Subcutaneous adipose tissue (tissue), 4 donors: Measurements from ENCODE around the gene TOR1B. TPM values are rescaled to one million over a fixed set of nuclear protein-coding genes. Genes with fewer than 3 reads are reported as not detected.

Experiments used
- total RNA-seq, 4 donors: library from RNA; depleted of rRNA; stranded (reverse); fragments of >200 nt; gene quantifications; one replicate each; pipeline ENCODE4 v1.1.0, GENCODE V29; 2016
- TF ChIP-seq, protein P1 (sequence below): fragments of 450-650 bp; IDR thresholded peaks from one replicate; pipeline ENCODE4 v1.5.1; 2016; ENCODE audit warnings: low read depth, mild to moderate bottlenecking, control low read depth, antibody characterized with exemption, moderate library complexity

TOR1B gene
- total RNA-seq, 4 donors from 2014 or later = 15.8 to 32.3 (median 28.0) TPM

DNA sequence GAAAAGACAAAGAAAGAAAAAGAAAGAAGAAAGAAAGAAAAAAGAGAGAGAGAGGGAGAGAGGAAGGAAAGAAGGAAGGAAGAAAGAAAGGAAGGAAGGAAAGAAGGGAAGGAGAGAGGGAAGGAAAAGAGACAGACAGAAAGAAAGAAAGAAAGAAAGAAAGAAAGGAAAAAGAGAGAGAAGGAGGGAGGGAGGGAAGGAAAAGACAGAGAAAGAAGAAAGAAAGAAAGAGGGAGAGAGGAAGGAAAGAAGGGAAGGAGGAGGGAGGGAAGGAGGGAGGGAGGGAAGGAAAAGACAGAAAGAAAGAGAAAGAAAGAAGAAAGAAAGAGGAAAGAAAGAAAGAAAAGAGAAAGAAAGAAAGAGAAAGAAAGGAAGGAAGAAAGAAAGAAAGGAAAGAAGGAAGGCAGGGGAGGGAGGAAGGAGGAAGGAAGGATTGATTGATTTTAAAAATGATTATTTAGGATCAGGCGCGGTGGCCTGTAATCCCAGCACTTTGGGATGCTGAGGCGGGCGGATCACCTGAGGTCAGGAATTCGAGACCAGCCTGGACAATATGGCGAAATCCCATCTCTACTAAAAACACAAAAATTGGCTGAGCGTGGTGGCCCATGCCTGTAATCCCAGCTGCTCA, 23.3 kb upstream of the TOR1B start:
- TF ChIP-seq, protein P1, sequence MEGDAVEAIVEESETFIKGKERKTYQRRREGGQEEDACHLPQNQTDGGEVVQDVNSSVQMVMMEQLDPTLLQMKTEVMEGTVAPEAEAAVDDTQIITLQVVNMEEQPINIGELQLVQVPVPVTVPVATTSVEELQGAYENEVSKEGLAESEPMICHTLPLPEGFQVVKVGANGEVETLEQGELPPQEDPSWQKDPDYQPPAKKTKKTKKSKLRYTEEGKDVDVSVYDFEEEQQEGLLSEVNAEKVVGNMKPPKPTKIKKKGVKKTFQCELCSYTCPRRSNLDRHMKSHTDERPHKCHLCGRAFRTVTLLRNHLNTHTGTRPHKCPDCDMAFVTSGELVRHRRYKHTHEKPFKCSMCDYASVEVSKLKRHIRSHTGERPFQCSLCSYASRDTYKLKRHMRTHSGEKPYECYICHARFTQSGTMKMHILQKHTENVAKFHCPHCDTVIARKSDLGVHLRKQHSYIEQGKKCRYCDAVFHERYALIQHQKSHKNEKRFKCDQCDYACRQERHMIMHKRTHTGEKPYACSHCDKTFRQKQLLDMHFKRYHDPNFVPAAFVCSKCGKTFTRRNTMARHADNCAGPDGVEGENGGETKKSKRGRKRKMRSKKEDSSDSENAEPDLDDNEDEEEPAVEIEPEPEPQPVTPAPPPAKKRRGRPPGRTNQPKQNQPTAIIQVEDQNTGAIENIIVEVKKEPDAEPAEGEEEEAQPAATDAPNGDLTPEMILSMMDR = no peak

DNA sequence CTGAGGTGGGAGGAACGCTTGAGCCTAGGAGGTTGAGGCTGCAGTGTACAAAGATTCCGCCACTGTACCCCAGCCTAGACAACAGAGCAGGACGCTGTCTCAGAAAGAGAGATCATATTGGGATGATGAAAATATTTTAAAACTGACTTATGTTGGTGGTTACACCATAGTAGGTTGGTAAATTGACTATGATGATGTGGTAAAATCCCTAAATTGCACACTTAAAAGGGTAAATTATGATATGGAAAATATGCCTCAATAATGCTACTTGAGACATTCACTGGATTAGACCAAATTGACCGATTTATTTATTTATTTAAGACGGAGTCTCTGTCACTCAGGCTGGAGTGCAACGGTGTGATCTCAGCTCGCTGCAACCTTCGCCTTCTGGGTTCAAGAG, 21.9 kb upstream of the TOR1B start:
- TF ChIP-seq, protein P1 = no peak

DNA sequence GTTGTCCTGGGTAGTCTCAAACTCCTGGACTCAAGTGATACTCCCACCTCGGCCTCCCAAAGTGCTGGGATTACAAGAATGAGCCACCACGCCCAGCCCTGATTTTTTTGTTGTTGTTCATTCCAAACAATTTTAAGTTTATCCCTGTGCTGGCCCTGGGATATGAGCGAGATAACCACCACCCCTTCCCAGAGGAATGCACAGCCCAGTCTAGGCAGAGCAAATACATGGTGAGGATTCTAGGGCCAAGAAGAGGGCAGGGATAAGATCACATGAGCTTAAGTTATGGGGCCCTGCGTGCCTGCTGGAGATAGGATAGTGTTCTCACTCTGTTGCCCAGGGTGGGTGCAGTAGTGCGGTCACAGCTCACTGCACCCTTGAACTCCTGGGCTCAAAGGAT, 21.0 kb upstream of the TOR1B start:
- TF ChIP-seq, protein P1 = no peak

DNA sequence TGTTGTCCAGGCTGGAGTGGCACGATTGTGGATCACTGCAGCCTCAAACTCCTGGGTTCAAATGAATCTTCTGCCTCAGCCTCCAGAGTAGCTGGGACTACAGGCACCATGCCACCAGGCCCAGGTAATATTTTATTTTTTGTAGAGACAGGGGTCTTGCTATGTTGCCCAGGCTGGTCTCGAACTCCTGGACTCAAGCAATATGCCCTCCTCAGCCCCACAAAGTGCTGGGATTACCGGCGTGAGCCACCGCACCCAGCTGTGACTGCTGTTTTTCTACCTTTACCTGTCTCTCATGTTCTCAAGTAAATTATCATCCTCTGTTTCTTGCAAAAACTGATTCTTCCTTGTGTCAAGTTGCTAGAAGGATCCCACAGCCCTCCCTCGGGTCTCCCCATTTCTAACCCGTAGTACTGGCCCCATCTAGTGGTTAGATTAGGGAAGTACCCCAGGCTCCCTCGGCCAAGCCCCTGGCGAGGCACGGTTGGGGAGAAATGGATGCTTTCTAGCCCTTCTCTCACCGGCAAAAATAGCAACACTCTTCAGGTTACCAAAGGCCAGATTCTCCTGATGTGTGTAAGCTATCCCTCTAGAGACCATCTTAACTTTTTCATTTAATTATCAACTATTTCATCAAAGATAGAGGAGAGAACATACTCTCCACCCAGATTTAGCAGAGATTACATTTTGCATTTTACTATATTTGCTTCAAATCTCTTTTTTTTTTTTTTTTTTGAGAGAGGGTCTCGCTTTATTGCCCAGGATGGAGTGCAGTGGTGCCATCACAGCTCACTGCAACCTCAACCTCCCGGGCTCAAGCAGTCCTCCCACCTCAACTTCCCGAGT, 19.2 kb upstream of the TOR1B start:
- TF ChIP-seq, protein P1 = no peak

DNA sequence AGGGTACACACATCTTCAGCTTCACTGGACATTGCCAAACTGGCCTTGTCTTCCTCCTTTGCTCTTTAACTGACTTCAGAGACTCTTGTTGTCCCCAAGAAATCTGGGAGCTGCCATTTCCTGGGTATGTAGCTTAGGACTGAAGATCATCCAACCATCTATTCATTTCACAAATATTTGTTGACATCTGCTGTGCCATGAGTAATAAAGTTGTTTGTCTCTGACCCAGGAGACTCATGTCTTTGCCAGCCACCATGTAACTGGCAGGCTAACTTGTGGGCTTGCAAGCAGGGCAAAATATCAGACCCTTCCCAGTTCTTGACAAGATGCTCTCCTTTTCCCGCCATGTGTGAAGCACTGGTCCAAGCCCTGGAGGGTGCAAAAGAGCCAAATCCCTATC, 17.1 kb upstream of the TOR1B start:
- TF ChIP-seq, protein P1 = no peak

DNA sequence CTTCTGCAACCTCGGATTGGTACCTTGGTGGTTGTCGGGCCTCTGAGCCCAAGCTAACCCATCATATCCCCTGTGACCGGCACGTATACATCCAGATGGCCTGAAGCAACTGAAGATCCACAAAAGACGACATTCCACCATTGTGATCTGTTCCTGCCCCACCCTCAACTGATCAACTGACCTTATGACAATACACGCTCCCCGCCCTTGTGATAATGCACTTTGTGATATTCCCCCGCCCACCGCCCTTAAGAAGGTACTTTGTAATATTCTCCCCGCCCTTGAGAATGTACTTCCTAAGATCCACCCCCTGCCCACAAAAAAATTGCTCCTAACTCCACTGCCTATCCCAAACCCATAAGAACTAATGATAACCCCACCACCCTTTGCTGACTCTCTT, 16.5 kb upstream of the TOR1B start:
- TF ChIP-seq, protein P1 = no peak

DNA sequence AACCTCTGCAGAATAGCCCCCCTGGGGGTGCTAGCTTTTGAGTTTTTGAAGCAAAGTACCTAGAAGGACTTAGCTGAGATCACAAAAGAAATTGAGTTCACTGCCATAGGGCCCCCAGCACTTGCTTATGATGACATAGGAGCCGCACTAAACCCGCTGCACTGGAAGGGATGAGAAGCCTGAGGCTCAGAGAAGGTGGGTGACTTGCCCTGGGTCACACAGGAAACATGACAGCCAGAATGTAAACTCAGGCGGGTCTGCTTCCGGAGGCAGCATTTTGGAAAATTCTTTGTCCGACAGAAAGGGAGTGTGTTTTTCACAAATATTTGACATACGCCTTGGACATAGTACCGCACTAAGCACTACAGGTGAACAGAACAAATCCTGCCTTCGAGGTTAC, 8.4 kb upstream of the TOR1B start:
- TF ChIP-seq, protein P1 = no peak
